ENCODE data around the gene ARID3A. TPM values are rescaled to one million over a fixed set of nuclear protein-coding genes. Genes with fewer than 3 reads are reported as not detected.
A peak's percentile ranks its signal among the peaks of the same experiment; 100 is the strongest.

Gene ARID3A
- total and polyA plus RNA-seq, 2 of the 13 experiments (the other 11 are each of a cell fraction or from before 2014, with no cell fraction given), result 71.3 to 77.9 TPM

GRCh38 chr19:952049-952679 lies 26.3 kb downstream of the ARID3A start (continued):
- TF ChIP-seq ZNF770 (CRISPR knock-in tag; IDR thresholded peaks at IDR 0.05) (peak; percentile 94), SMAD3 (CRISPR knock-in tag; IDR thresholded peaks at IDR 0.05) (no peak), SALL1 (CRISPR knock-in tag; IDR thresholded peaks at IDR 0.05) (no peak), ZNF24 (IDR thresholded peaks at IDR 0.05) (no peak), NAIF1 (CRISPR knock-in tag; IDR thresholded peaks at IDR 0.05; ENCODE audit: borderline replicate concordance) (0 out of 2 replicates have a peak, but pooled peaks have one; percentile 49), BATF2 (CRISPR knock-in tag; IDR thresholded peaks at IDR 0.05) (no peak), SNAPC4 (CRISPR knock-in tag; IDR thresholded peaks at IDR 0.05) (no peak), ZBTB10 (CRISPR knock-in tag; IDR thresholded peaks at IDR 0.05; ENCODE audit: borderline replicate concordance) (no peak), ZSCAN22 (CRISPR knock-in tag; IDR thresholded peaks at IDR 0.05) (no peak), SIN3B (IDR thresholded peaks at IDR 0.05; ENCODE audit: low read length) (no peak), USF2 (IDR thresholded peaks at IDR 0.05; ENCODE audit: low read depth, low read length) (no peak), USF2 (CRISPR knock-in tag; IDR thresholded peaks at IDR 0.05; ENCODE audit: borderline replicate concordance) (0 out of 2 replicates have a peak, but pooled peaks have one; percentile 23)

Measured in HepG2 (cell line).